OCI-LY7 (cell line): ENCODE measurements around the gene HAPLN3.

Source experiments
- CTCF ChIP-seq: fragments of 200-600 bp; sonication (generic); conservative IDR thresholded peaks from 2 replicates; pipeline ENCODE4 v1.5.1; 2014; ENCODE audit warnings: mild to moderate bottlenecking, antibody characterized with exemption, low read length, moderate library complexity, mixed read lengths
- EZH2phosphoT487 ChIP-seq: fragments of 200-600 bp; sonication (generic); IDR thresholded peaks from 2 replicates; pipeline ENCODE4 v1.6.1; 2018; ENCODE audit warnings: low read depth, borderline replicate concordance, mild to moderate bottlenecking, mixed run types, antibody characterized with exemption, low read length, moderate library complexity, mixed read lengths

DNA sequence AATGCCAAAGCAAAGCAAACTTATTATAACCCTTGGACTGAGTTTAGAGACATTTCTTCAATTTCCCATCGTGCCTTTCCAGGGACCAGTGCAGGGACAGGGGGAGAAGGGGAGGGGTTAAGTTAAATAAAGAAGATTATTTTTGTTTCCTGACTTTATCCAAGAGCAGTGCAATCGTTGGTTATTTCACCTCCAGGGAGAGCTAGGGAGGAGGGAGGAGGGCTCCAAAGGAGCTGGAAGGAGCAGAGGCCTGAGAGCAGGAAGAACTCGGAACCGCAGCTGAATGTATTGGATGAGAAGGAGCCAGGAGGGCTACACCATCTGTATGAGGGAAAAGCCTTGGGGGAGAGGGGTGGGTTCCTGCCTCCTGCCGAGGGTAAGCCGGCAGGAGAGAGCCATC is 20.7 kb downstream of the HAPLN3 start:
- no peak for TF ChIP-seq CTCF
- no peak for TF ChIP-seq EZH2phosphoT487
